SU-DHL-6 (cell line): ENCODE data around the gene VAPA.

Experiments used
- H2AFZ ChIP-seq: fragments of 200-600 bp; sonication (generic); 2 replicates; pipeline ENCODE4 v1.6.1; 2014; ENCODE audit warnings: low read depth, mild to moderate bottlenecking, moderate library complexity, mixed read lengths, antibody characterized with exemption, low read length; ENCODE audit not compliant: severe bottlenecking
- H3F3A ChIP-seq: fragments of 200-600 bp; shearing (Covaris generic); 2 replicates; pipeline ENCODE4 v1.6.0; 2016; ENCODE audit warnings: antibody characterized with exemption, mild to moderate bottlenecking; ENCODE audit not compliant: insufficient read depth
- H3K27ac ChIP-seq: fragments of 200-600 bp; sonication (generic); 2 replicates; pipeline ENCODE4 v1.5.1; 2016; ENCODE audit warnings: low read depth, mild to moderate bottlenecking, low read length, moderate library complexity, mixed read lengths
- H3K27me3 ChIP-seq: fragments of 200-600 bp; sonication (generic), shearing (Covaris generic); 2 replicates; pipeline ENCODE4 v1.6.0; 2014; ENCODE audit warnings: mild to moderate bottlenecking, low read length
- H3K36me3 ChIP-seq: fragments of 200-600 bp; sonication (generic); 2 replicates; pipeline ENCODE4 v1.6.1; 2014; ENCODE audit warnings: mild to moderate bottlenecking, low read length, mixed read lengths
- H3K4me2 ChIP-seq: fragments of 300-600, 200-600 bp; shearing (Covaris generic), sonication (generic); 2 replicates; pipeline ENCODE4 v1.6.0; 2014; ENCODE audit warnings: low read length, low read depth, mild to moderate bottlenecking; ENCODE audit not compliant: poor library complexity, severe bottlenecking
- H3K4me3 ChIP-seq: fragments of 200-600 bp; sonication (generic); 2 replicates; pipeline ENCODE4 v1.5.1; 2014; ENCODE audit warnings: antibody characterized with exemption, low read length, mild to moderate bottlenecking, mixed read lengths; ENCODE audit not compliant: insufficient read depth, poor library complexity, severe bottlenecking
- H3K79me2 ChIP-seq: fragments of 200-600 bp; sonication (generic); 2 replicates; pipeline ENCODE4 v1.6.1; 2014; ENCODE audit warnings: mild to moderate bottlenecking, low read length, moderate library complexity; ENCODE audit not compliant: insufficient read depth
- H3K9ac ChIP-seq: fragments of 200-600 bp; sonication (generic); 2 replicates; pipeline ENCODE4 v1.7.0; 2014; ENCODE audit warnings: mild to moderate bottlenecking, low read length
- H3K9me2 ChIP-seq: fragments of 200-600 bp; sonication (generic); replicated peaks from 2 replicates; pipeline ENCODE4 v1.6.1; 2014; ENCODE audit warnings: low read length; ENCODE audit not compliant: insufficient read depth
- H3K9me3 ChIP-seq: fragments of 200-600 bp; sonication (generic); 2 replicates; pipeline ENCODE4 v1.6.1; 2014; ENCODE audit warnings: low read length, mixed read lengths; ENCODE audit not compliant: insufficient read depth
- H4K20me1 ChIP-seq: fragments of 200-600 bp; sonication (generic); 2 replicates; pipeline ENCODE4 v1.6.1; 2014; ENCODE audit warnings: low read depth, mild to moderate bottlenecking, antibody characterized with exemption, low read length, moderate library complexity, mixed read lengths
- EZH2phosphoT487 ChIP-seq: fragments of 200-600 bp; sonication (generic), shearing (Covaris generic); conservative IDR thresholded peaks from 2 replicates; pipeline ENCODE4 v1.6.1; 2018; ENCODE audit warnings: mild to moderate bottlenecking, antibody characterized with exemption, low read length, moderate library complexity, mixed read lengths
- TF ChIP-seq, protein P1 (sequence below): fragments of 200-600 bp; sonication (generic); IDR thresholded peaks from one replicate; pipeline ENCODE4 v1.5.1; 2017; ENCODE audit warnings: antibody characterized with exemption, mild to moderate bottlenecking, low read length, moderate library complexity; ENCODE audit not compliant: insufficient read depth, poor library complexity, severe bottlenecking

Gene VAPA

GRCh38 chr18:9960258-9960904 is 46.6 kb downstream of the VAPA start:
- Histone ChIP-seq H3K9me2 (no peaks in the 10 kb centered on the region), H3K9me3 (no peaks in the 10 kb centered on the region), H3K4me2 (no peak overlapping the region), H3K27me3 (no peaks in the 10 kb centered on the region), H3K36me3 (no peaks in the 10 kb centered on the region; the same call in 1 of the 2 replicates), H4K20me1 (peaks cover 4% of the 10 kb centered on the region; the same call in 1 of the 2 replicates), H3F3A (peaks cover 5% of the 10 kb centered on the region; the same call in 1 of the 2 replicates), H2AFZ (no peak overlapping the region), H3K9ac (no peak overlapping the region), H3K4me3 (no peak overlapping the region), H3K79me2 (no peaks in the 10 kb centered on the region), H3K27ac (no peak overlapping the region)
- TF ChIP-seq, protein P1, sequence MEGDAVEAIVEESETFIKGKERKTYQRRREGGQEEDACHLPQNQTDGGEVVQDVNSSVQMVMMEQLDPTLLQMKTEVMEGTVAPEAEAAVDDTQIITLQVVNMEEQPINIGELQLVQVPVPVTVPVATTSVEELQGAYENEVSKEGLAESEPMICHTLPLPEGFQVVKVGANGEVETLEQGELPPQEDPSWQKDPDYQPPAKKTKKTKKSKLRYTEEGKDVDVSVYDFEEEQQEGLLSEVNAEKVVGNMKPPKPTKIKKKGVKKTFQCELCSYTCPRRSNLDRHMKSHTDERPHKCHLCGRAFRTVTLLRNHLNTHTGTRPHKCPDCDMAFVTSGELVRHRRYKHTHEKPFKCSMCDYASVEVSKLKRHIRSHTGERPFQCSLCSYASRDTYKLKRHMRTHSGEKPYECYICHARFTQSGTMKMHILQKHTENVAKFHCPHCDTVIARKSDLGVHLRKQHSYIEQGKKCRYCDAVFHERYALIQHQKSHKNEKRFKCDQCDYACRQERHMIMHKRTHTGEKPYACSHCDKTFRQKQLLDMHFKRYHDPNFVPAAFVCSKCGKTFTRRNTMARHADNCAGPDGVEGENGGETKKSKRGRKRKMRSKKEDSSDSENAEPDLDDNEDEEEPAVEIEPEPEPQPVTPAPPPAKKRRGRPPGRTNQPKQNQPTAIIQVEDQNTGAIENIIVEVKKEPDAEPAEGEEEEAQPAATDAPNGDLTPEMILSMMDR, result no peak
- no peak for TF ChIP-seq EZH2phosphoT487

DNA sequence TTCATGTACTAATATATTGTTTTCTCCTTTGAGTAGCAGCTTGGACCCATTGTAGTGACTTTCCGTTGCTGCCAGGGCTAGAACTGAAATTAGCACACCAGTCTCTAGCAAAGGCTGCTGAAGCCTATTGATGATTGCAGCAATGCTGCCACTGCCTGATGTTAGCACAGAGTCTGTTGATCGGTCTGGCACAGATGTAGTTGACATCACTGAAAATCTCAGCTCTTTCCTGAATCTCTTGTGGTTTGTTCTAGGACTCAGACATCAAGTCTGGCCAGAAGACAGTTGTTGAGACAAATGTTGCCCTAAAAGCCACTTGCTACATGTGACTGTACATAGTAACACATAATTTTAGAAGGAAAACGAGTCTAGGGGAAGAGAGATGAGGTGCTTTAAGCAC is 47.2 kb downstream of the VAPA start:
- Histone ChIP-seq H2AFZ (no peak overlapping the region), H3K9me3 (no peaks in the 10 kb centered on the region), H3K4me2 (no peak overlapping the region), H3F3A (peaks cover 5% of the 10 kb centered on the region; the same call in 1 of the 2 replicates), H3K27me3 (no peaks in the 10 kb centered on the region), H3K79me2 (no peaks in the 10 kb centered on the region), H3K4me3 (no peak overlapping the region), H3K27ac (no peak overlapping the region), H3K36me3 (no peaks in the 10 kb centered on the region; the same call in 1 of the 2 replicates), H3K9ac (no peak overlapping the region), H4K20me1 (peaks cover 4% of the 10 kb centered on the region; the same call in 1 of the 2 replicates), H3K9me2 (no peaks in the 10 kb centered on the region)
- no peak for TF ChIP-seq EZH2phosphoT487
- TF ChIP-seq, protein P1, result no peak

DNA sequence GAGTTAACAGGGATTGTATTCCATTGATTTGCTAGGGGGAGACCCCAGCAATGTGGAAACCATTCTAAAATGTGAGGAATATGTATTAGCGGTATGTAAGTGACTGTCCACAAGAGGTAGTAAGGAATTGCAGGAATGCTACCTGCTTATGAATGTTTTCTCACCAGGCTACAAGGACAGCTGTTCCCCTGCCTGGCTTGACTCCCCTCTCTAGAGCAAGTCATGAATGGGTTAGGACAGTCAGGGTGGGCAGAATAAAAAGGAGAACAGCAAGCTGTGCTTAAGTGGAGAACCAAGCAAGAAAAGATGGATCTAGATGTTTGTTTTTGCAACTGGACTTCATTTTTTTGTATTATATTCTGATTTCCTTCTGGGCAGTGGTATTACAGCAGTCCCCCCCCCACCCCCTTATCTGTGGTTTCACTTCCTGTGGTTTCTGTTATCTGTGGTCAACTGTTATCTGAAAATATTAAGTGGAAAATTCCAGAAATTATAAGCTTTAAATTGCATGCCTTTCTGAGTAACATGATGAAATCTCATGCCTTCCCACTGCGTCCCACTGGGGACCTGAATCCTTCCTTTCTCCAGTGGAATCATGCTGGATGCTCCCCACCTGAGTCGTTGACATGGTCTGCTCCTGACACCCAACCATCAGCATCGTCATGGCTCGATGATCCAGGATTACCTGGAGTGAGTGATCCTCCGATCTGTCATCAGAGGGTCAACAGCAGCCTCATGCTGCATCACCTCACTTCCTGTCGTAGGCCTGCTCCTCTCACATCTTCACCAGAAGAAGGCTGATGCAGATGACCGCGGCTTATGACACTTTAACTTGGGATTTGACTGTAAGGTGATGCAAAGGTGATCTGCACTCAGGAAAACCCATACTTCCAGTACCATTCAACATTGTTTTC is 52.2 kb downstream of the VAPA start:
- Histone ChIP-seq H4K20me1 (no peaks in the 10 kb centered on the region), H3K36me3 (no peaks in the 10 kb centered on the region), H3K27ac (no peak overlapping the region), H3K9ac (no peak overlapping the region), H3K27me3 (no peaks in the 10 kb centered on the region), H3K4me2 (no peak overlapping the region), H3K9me2 (no peaks in the 10 kb centered on the region), H3F3A (no peaks in the 10 kb centered on the region), H3K79me2 (no peaks in the 10 kb centered on the region), H3K4me3 (no peak overlapping the region), H3K9me3 (no peaks in the 10 kb centered on the region), H2AFZ (no peak overlapping the region)
- TF ChIP-seq EZH2phosphoT487, result no peak
- TF ChIP-seq, protein P1, result no peak
